SK-N-SH (cell line): Measurements from ENCODE around the gene EPHB4. TPM values are rescaled to one million over a fixed set of nuclear protein-coding genes. Genes with fewer than 3 reads are reported as not detected.
A peak's percentile ranks its signal among the peaks of the same experiment; 100 is the strongest.

Experiments
- CTCF ChIA-PET: fragments of 300-600, 350-600 bp; formaldehyde crosslinking; extraction: SDS; loops from one replicate; lab custom pipeline; 2021; lab: Yijun Ruan, JAX
- POLR2A ChIA-PET: fragments of 350-600 bp; sonication (Branson Sonifier 250); formaldehyde crosslinking; extraction: SDS; loops from one replicate; lab custom pipeline; 2020; ENCODE audit warnings: antibody characterized with exemption, inconsistent platforms; lab: Yijun Ruan, JAX
- DNase-seq: peaks from one replicate; pipeline ENCODE4 v3.0.0; 2012
- H2AFZ ChIP-seq: fragments of 200-600 bp; sonication (generic); 2 replicates; pipeline ENCODE4 v1.8.1; 2016; ENCODE audit warnings: antibody characterized with exemption, mild to moderate bottlenecking, low read depth
- H3F3A ChIP-seq: fragments of 200-600 bp; sonication (generic); replicated peaks from 2 replicates; pipeline ENCODE3; 2016; ENCODE audit warnings: antibody characterized with exemption, mild to moderate bottlenecking; ENCODE audit not compliant: insufficient read depth
- H3K27ac ChIP-seq, 2 experiments: fragments of 200-500 bp in 1 of 2; fragments of 200-600 bp in 1 of 2; sonication (Bioruptor generic) in 1 of 2; sonication (generic), shearing (Covaris generic) in 1 of 2; 2 replicates each; pipeline versions ENCODE4 v1.5.1 to v1.6.1; 2014 to 2016; ENCODE audit warnings: low read depth in 2 of 2, inconsistent platforms in 1 of 2, low read length in 1 of 2, mild to moderate bottlenecking in 1 of 2, mixed read lengths in 1 of 2
- H3K27me3 ChIP-seq: fragments of 200-600 bp; sonication (generic), shearing (Covaris generic); 2 replicates; pipeline ENCODE4 v1.6.1; 2016; ENCODE audit warnings: mixed run types; ENCODE audit not compliant: insufficient read depth
- H3K36me3 ChIP-seq, 2 experiments: fragments of 200-500 bp in 1 of 2; fragments of 200-600 bp in 1 of 2; sonication (Bioruptor generic) in 1 of 2; sonication (generic) in 1 of 2; replicated peaks in 1 of 2; 2 replicates each; pipeline versions ENCODE3 to v1.5.1; 2014 to 2016; ENCODE audit warnings: low read length in 1 of 2, mild to moderate bottlenecking in 1 of 2; ENCODE audit not compliant: insufficient read depth in 2 of 2, control insufficient read depth in 1 of 2
- H3K4me1 ChIP-seq, 2 experiments: fragments of 200-500 bp in 1 of 2; fragments of 200-600 bp in 1 of 2; sonication (Bioruptor generic) in 1 of 2; sonication (generic), shearing (Covaris generic) in 1 of 2; 2 replicates each; pipeline versions ENCODE4 v1.5.1 to v1.6.1; 2014 to 2016; ENCODE audit warnings: low read depth in 1 of 2, low read length in 1 of 2, mixed run types in 1 of 2; ENCODE audit not compliant: insufficient read depth in 2 of 2, control insufficient read depth in 1 of 2
- H3K4me2 ChIP-seq: fragments of 200-600 bp; sonication (generic), shearing (Covaris generic); 2 replicates; pipeline ENCODE4 v1.6.1; 2017; ENCODE audit warnings: mixed run types
- H3K4me3 ChIP-seq, 2 experiments: fragments of 200-500 bp in 1 of 2; fragments of 200-600 bp in 1 of 2; sonication (Bioruptor generic) in 1 of 2; sonication (generic), shearing (Covaris generic) in 1 of 2; 2 replicates each; pipeline versions ENCODE4 v1.5.1 to v1.8.1; 2014 to 2016; ENCODE audit warnings: low read depth in 2 of 2, inconsistent platforms in 1 of 2, low read length in 1 of 2, mild to moderate bottlenecking in 1 of 2, mixed read lengths in 1 of 2, moderate library complexity in 1 of 2
- H3K79me2 ChIP-seq: fragments of 200-600 bp; sonication (generic); 2 replicates; pipeline ENCODE4 v1.8.1; 2017; ENCODE audit warnings: mild to moderate bottlenecking; ENCODE audit not compliant: insufficient read depth
- H3K9ac ChIP-seq: fragments of 200-600 bp; sonication (generic); 2 replicates; pipeline ENCODE4 v1.6.1; 2017; ENCODE audit warnings: mixed run types
- H3K9me2 ChIP-seq: fragments of 200-600 bp; sonication (generic); 2 replicates; pipeline ENCODE4 v1.6.1; 2017; ENCODE audit warnings: mixed run types
- H3K9me3 ChIP-seq: fragments of 200-600 bp; sonication (generic); 2 replicates; pipeline ENCODE4 v1.6.1; 2017; ENCODE audit warnings: mixed run types, mild to moderate bottlenecking, moderate library complexity
- H4K20me1 ChIP-seq: fragments of 200-600 bp; sonication (generic); 2 replicates; pipeline ENCODE4 v1.6.1; 2017; ENCODE audit warnings: mild to moderate bottlenecking, mixed run types; ENCODE audit not compliant: insufficient read depth
- ELF1 ChIP-seq: IDR thresholded peaks from 2 replicates; pipeline ENCODE4 v1.4.0; 2012
- FOSL2 ChIP-seq: IDR thresholded peaks from 2 replicates; pipeline ENCODE4 v1.4.0; 2012; ENCODE audit warnings: low read depth, mild to moderate bottlenecking, moderate library complexity, borderline replicate concordance
- GABPA ChIP-seq: IDR thresholded peaks from 2 replicates; pipeline ENCODE4 v1.4.0; 2012; ENCODE audit warnings: low read depth, mild to moderate bottlenecking
- GATA2 ChIP-seq: sonication (generic); formaldehyde crosslinking; IDR thresholded peaks from 2 replicates; pipeline ENCODE4 v1.5.0; 2020; ENCODE audit warnings: mild to moderate bottlenecking, missing genetic modification reagents
- JUND ChIP-seq: IDR thresholded peaks from 2 replicates; pipeline ENCODE4 v1.4.0; 2012
- MEF2A ChIP-seq: IDR thresholded peaks from 2 replicates; pipeline ENCODE4 v1.4.0; 2012; ENCODE audit warnings: low read depth, borderline replicate concordance
- RAD21 ChIP-seq: IDR thresholded peaks from 2 replicates; pipeline ENCODE4 v1.6.1; 2012; ENCODE audit warnings: mild to moderate bottlenecking, low read length
- SMC3 ChIP-seq: IDR thresholded peaks from 2 replicates; pipeline ENCODE4 v1.6.1; 2012; ENCODE audit warnings: low read depth, low read length, improper control_type of control experiment
- WGBS: methylation state at CpG from one replicate; pipeline ENCODE4 v1.1.6; 2017; ENCODE audit warnings: low lambda C conversion rate; 5-methylcytosine and 5-hydroxymethylcytosine counted together
- polyA plus RNA-seq, 3 experiments: library from polyadenylated mRNA; depleted of rRNA; stranded (reverse); fragments of >200 nt; gene quantifications; 2 replicates each; pipeline ENCODE4 v1.2.3, GENCODE V29; 2012
- TF ChIP-seq, protein P1 (sequence below): IDR thresholded peaks from 2 replicates; pipeline ENCODE4 v1.4.0; 2012; ENCODE audit warnings: low read depth, borderline replicate concordance
- TF ChIP-seq, protein P2 (sequence below): IDR thresholded peaks from 2 replicates; pipeline ENCODE4 v1.4.0; 2012; ENCODE audit warnings: low read depth

Gene EPHB4
- polyA plus RNA-seq, 1 of the 3 experiments (the other 2 are of a cell fraction): 64.4 TPM

DNA sequence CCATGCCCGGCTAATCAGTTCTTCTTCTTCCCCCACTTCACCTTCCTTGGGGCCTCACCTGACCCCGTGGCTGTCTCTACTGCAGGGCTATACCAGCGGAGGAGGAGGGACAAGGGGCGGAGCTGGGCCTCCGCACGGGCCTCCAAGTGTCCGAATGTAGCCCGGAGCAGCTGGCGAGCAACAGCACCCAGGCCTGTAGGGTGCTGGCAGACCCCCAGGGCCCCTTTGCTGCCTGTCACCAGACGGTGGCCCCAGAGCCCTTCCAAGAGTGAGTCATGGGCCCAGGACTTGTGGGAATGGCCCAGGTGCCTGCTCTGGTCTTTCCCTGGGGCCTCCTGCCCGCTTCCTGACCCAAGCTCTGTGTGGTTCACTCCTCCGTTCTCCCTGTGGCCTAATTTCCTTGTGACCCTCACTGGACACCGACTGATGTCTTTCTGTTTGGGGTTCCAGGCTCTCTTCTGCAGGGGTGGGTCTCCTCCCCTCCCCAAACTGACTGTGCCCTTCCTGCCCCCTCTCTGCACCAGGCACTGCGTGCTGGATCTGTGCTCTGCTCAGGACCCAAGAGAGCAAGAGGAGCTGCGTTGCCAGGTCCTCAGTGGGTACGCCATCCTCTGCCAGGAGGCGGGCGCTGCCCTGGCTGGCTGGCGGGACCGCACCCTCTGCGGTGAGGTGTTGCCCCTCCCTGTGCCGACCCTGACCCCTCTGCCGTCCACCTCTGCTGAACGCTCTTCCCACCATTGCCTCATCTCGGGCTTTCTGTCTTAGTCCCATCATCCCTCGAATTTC is 35.2 kb downstream of the EPHB4 start:
- H3K4me3 ChIP-seq: no peak overlapping the region
- TF ChIP-seq, protein P1, sequence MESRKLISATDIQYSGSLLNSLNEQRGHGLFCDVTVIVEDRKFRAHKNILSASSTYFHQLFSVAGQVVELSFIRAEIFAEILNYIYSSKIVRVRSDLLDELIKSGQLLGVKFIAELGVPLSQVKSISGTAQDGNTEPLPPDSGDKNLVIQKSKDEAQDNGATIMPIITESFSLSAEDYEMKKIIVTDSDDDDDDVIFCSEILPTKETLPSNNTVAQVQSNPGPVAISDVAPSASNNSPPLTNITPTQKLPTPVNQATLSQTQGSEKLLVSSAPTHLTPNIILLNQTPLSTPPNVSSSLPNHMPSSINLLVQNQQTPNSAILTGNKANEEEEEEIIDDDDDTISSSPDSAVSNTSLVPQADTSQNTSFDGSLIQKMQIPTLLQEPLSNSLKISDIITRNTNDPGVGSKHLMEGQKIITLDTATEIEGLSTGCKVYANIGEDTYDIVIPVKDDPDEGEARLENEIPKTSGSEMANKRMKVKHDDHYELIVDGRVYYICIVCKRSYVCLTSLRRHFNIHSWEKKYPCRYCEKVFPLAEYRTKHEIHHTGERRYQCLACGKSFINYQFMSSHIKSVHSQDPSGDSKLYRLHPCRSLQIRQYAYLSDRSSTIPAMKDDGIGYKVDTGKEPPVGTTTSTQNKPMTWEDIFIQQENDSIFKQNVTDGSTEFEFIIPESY: no peak
- H3K79me2 ChIP-seq: no peaks in the 10 kb centered on the region
- no peak overlapping the region for H3K27ac ChIP-seq
- no peak overlapping the region for H2AFZ ChIP-seq
- ChIA-PET CTCF (interaction anchor here (0.6 to 16.7 kb wide), 5 partner anchors 9 to 563 kb away, joined by 3 to 398 read pairs (median 10); partner anchors contain the start of gene SLC12A9), POLR2A (no interaction called here)
- H3K4me2 ChIP-seq: no peak overlapping the region
- DNase-seq: no peak
- no peaks in the 10 kb centered on the region for H3K36me3 ChIP-seq
- no peaks in the 10 kb centered on the region for H3K9me3 ChIP-seq
- WGBS: 70% methylated on average over 23 of the region's 26 CpGs
- no peaks in the 10 kb centered on the region for H3K27me3 ChIP-seq
- H4K20me1 ChIP-seq: no peaks in the 10 kb centered on the region
- H3K4me1 ChIP-seq: no peaks in the 10 kb centered on the region
- H3K9me2 ChIP-seq: no peaks in the 10 kb centered on the region
- H3F3A ChIP-seq: no peaks in the 10 kb centered on the region
- H3K9ac ChIP-seq: no peak overlapping the region

DNA sequence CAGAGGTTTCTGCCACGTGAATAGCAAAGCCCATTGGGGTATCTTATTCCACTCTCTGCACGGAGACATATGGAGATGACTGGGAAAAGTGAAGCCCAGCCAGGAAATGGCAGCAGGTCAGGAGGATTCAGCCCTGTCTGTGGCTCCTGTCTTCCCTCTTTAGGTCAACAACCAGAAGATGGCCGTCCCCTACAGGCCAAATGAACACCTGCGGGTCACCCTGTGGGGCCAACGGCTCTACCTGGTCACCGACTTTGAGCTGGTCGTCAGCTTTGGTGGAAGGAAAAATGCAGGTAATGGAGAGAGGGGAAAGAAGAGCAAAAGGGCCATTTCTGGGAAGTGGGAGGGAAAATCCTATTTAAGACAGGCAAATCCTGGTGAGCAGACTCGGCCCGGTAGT is 38.3 kb downstream of the EPHB4 start:
- H3K4me2 ChIP-seq: no peak overlapping the region
- no peaks in the 10 kb centered on the region for H3F3A ChIP-seq
- H3K36me3 ChIP-seq: no peaks in the 10 kb centered on the region
- no peak overlapping the region for H3K27ac ChIP-seq
- WGBS: 36% methylated on average over 9 of the region's 9 CpGs
- TF ChIP-seq MEF2A (no peak), ELF1 (no peak), FOSL2 (no peak), SMC3 (no peak), RAD21 (no peak), JUND (no peak), GABPA (no peak), GATA2 (CRISPR knock-in tag) (no peak)
- TF ChIP-seq, protein P2, sequence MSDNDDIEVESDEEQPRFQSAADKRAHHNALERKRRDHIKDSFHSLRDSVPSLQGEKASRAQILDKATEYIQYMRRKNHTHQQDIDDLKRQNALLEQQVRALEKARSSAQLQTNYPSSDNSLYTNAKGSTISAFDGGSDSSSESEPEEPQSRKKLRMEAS: no peak
- H3K9me3 ChIP-seq: no peaks in the 10 kb centered on the region
- H3K79me2 ChIP-seq: no peaks in the 10 kb centered on the region
- H3K4me3 ChIP-seq: no peak overlapping the region
- H3K4me1 ChIP-seq: no peaks in the 10 kb centered on the region
- peak; percentile 34 for DNase-seq
- H4K20me1 ChIP-seq: no peaks in the 10 kb centered on the region
- no peaks in the 10 kb centered on the region for H3K27me3 ChIP-seq
- CTCF ChIA-PET: interaction anchor here (0.9 to 11.8 kb wide), 7 partner anchors 12 to 98 kb away, joined by 3 to 98 read pairs (median 5); partner anchors contain the start of gene SLC12A9
- H3K9me2 ChIP-seq: no peaks in the 10 kb centered on the region
- H2AFZ ChIP-seq: no peak overlapping the region
- no peak overlapping the region for H3K9ac ChIP-seq
- POLR2A ChIA-PET: no interaction called here
